ENCODE measurements around the gene PCSK6.
"Not testable (repeated sequence)": the region's sequence is repeated elsewhere in the genome, so short reads cannot be mapped to it uniquely, and the experiment has no call there.

PCSK6 gene

GRCh38 chr15:101458908-101459578 is 30.5 kb downstream of the PCSK6 start:
- no peak for DNase-seq

GRCh38 chr15:101458158-101458900 is 31.2 kb downstream of the PCSK6 start:
- no peak for DNase-seq

- DNase-seq: no peak
Measured at GRCh38 chr15:101457696-101458095, 31.8 kb downstream of the PCSK6 start.

DNA sequence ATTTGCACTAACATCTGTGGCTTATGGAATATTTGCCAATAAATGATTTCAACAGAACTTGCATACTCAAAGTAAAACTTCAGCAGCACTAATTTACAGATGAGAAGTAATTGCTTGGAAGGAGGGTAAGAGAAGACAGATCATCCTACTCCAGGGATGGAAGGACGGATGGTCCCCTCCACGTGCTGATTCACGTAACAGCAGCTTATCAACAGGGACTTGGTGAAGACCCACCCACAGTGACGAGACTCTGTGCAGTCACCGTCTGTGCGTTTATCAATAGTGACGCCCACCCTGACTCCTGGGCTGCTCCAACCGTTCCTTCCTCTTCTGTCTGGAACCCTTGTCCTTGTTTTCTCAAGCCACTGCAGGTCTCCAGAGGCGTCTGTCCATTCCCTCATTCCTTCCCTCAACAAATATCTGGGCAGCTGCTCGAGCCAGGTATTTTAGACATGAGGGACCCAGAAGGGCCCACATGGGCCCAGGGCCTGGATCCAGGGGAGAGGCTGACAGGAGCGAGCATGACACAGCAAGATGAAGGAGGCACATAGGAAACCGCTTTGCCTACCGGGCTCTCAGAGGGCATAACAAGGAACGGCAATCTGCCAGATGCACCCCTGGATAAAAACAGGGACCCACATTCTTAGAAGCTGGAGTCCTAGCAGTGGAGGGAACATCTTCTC is 33.3 kb downstream of the PCSK6 start:
- no peak for DNase-seq

- no peak for DNase-seq
Measured at GRCh38 chr15:101455291-101456025, 34.0 kb downstream of the PCSK6 start.

DNA sequence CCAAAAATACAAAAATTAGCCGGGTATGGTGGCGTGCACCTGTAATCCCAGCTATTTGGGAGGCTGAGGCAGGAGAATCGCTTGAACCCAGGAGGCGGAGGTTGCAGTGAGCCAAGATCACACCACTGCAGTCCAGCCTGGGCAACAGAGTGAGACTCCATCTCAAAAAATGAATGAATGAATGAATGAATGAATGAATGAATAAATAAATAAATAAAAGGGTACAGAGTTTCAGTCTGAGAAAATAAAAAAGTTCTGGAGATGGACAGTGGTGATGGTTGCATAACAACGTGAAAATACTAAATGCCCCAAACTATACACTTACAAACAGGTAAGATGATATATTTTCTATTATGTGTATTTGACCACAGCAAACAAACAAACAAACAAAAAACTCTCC is 34.7 kb downstream of the PCSK6 start:
- DNase-seq: not testable (repeated sequence)

- DNase-seq: no peak
Measured at GRCh38 chr15:101454365-101454764, 35.1 kb downstream of the PCSK6 start.

DNA sequence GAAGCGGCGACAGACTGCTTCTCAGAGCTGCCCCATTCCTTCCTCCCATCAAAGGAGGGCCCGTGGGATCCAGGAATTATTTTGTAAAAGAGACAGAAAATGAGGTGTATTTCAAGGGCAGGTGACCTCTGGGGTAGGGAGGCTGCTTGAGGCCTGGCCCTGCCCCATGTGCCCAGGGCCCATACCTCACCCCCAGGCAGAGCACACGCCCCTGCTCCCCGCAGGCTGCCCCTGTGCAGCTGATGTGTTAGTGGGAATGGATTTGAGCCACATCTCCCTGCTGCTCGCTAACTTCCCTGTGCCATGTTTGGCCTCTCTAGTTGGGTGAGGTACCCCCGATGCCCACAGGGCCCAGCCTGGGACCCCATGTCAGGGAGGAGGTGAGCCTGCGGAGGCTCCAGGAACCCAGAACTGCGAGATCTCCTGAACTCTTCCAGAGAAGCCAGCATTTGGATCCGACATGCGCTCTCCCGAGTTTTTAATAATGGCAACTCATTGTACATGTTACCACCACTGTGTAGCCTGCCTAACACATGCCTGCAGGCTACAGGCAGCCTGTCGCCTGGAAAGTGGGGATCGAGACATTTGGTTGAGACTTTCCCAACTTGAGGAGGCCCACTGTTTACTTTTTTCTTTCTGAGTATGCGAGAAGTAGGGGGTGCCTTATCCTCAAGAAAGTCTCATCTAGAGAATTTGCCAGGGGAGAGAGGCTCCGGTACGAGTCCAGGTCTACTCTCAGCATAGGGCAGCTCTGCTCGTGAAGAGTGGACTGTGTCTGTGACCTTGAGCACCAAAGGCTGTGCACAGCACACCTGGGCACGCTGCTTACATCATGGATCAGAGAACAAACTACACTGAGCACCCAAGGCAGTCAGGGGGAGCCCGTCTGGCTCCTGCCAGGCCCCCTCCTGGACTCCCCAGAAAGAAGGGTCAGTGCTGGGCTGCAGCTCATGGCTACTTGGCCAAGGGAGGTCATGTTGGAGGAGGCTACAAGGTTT is 36.1 kb downstream of the PCSK6 start:
- DNase-seq: no peak

- no peak for DNase-seq
Measured at GRCh38 chr15:101452572-101452971, 36.9 kb downstream of the PCSK6 start.

DNA sequence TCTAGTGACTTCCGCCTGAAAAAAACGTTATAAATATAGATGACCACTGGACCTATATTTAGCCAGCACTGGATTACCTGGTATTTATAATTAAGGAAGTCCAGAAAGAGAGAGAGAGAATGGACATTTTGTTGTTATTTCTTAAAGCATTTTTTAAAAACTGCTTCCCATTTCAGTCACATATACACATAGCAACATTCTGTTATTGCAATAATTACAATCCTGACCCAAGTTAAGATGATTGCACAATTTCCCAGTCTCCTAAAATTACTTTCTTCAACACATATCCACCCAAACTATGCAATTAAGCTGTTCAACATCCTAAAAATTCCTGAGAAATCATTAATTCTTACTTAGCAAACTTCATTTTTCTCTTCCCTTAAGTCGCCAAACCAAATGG is 37.7 kb downstream of the PCSK6 start:
- no peak for DNase-seq

GRCh38 chr15:101451266-101451799 is 38.2 kb downstream of the PCSK6 start:
- DNase-seq: no peak

- DNase-seq: no peak
Measured at GRCh38 chr15:101450403-101451265, 38.9 kb downstream of the PCSK6 start.

DNA sequence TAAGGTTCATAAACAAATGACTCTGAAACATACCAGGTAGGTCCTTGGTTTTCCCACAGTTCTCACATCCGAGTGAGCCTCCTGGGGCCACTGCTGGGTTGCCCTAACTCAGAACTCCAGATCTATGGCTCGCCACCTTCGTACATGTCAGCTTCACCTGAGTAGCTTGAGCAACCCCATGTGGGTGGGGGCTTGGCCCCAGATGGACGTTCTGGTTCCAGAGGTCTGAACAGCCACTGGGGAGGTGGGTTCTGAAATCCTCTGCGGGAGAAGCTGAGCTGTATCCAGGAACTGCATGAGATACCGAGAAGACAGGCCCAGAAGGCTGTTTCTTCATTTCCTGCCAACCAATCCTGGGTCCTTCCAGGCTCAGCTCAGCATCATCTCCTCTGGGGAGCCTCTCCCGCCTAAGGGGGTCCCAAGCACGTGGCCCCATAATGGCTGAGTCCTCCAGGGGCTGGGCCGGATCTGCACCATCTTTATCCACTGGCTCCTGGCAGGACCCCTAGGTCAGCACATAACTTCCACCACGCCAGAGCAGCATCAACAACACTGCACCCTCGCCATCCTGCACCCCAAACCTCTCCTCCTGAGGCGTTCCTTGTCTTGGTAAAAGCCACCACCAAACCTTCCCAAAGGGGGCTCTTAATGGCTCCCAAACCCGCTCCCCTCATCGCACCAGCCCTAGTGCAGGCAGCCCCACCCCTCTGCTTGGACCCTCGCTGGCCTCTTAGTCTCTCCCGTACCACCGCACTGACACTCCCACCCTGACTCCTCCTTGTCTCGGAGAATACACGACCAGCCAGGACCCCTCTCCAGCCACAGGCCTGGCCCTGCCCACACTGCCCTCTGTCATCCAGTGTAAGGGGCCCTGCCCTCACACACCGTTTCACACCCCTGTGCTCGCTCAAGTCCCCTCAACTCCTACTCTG is 39.8 kb downstream of the PCSK6 start:
- DNase-seq: no peak

GRCh38 chr15:101448336-101448735 is 41.2 kb downstream of the PCSK6 start:
- DNase-seq: no peak

DNA sequence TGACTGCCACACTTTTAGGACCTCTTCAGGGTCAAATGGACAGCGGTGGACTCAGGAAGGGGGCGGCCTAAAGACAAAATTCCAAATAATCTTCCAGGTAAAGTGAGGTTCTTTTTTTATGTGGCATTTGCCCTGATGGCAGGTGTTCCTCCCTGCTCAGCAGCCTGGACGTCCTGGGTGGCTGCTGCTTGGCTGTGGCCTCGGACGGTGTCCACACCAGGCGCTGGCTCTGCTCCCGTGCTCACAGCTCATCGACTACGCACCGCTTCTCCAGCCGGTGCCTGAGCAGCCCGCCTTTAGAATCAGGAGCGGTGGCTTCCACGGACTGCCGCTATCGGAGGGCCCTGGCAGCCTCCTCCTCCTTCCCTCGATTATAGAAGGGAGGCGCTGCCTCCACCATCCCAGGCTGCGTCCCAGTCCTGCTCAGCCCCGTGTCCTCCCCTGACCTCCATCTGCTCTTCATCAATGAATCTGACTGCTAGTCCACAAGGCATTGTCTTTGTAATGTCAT is 41.9 kb downstream of the PCSK6 start:
- no peak for DNase-seq

GRCh38 chr15:101447168-101447533 is 42.4 kb downstream of the PCSK6 start:
- no peak for DNase-seq

GRCh38 chr15:101446518-101447167 is 42.9 kb downstream of the PCSK6 start:
- no peak for DNase-seq
